Lower lobe of right lung (tissue), 2 donors: Measurements from ENCODE around the gene SLC15A3. TPM values are rescaled to one million over a fixed set of nuclear protein-coding genes. Genes with fewer than 3 reads are reported as not detected.

Experiments used
- ATAC-seq, 2 donors: fragments of 200-7000 bp; cut with Tn5 transposase; one replicate each; pipeline ENCODE4 v1.9.1; 2020 to 2022; ENCODE audit warnings: mild to moderate bottlenecking in 2 of 2, moderate library complexity in 2 of 2
- DNase-seq: peaks from one replicate; pipeline ENCODE4 v3.0.0-alpha.2; 2020
- H3K27ac ChIP-seq: fragments of 200-600 bp; one replicate; pipeline ENCODE4 v1.8.0; 2022
- H3K27me3 ChIP-seq: fragments of 200-600 bp; one replicate; pipeline ENCODE4 v1.8.0; 2022; ENCODE audit warnings: low read depth
- H3K36me3 ChIP-seq: fragments of 200-600 bp; one replicate; pipeline ENCODE4 v1.8.0; 2022; ENCODE audit warnings: mild to moderate bottlenecking
- H3K4me1 ChIP-seq: fragments of 200-600 bp; one replicate; pipeline ENCODE4 v1.8.0; 2022
- H3K4me3 ChIP-seq: fragments of 200-600 bp; one replicate; pipeline ENCODE4 v1.8.0; 2022; ENCODE audit warnings: mild to moderate bottlenecking
- H3K9me3 ChIP-seq: fragments of 200-600 bp; one replicate; pipeline ENCODE4 v1.8.0; 2022
- intact Hi-C: fragments of 100-400 bp; cut with DNase I; formaldehyde crosslinking; loops from one replicate; pipeline ENCODE4 v1.11.0; 2022
- total RNA-seq: library from RNA; stranded (reverse); fragmentation: NEBNext Ultra II Directional; extraction: Animal tissue kit (Norgen Biotek cat#: 25700); gene quantifications from one replicate; pipeline ENCODE4 v1.2.1, GENCODE V29; 2021
- TF ChIP-seq, protein P1 (sequence below): fragments of 200-600 bp; IDR thresholded peaks from one replicate; pipeline ENCODE4 v1.8.0; 2022; ENCODE audit warnings: antibody characterized with exemption, mild to moderate bottlenecking
- donor health status: DM: no; HTN: yes; CAD: no; lungs with severe emphysema.

Gene SLC15A3
- total RNA-seq, 1 donor from 2014 or later = 199 TPM

GRCh38 chr11:60928563-60929001, 23.4 kb downstream of the SLC15A3 start:
- ATAC-seq (no peak), DNase-seq (no peak)
- intact Hi-C loops = no loop called here
- no peaks in the 10 kb centered on the region for H3K9me3 ChIP-seq
- peaks cover 17% of the 10 kb centered on the region for H3K4me1 ChIP-seq
- H3K4me3 ChIP-seq = no peak overlapping the region
- no peak overlapping the region for H3K27ac ChIP-seq
- TF ChIP-seq, protein P1, sequence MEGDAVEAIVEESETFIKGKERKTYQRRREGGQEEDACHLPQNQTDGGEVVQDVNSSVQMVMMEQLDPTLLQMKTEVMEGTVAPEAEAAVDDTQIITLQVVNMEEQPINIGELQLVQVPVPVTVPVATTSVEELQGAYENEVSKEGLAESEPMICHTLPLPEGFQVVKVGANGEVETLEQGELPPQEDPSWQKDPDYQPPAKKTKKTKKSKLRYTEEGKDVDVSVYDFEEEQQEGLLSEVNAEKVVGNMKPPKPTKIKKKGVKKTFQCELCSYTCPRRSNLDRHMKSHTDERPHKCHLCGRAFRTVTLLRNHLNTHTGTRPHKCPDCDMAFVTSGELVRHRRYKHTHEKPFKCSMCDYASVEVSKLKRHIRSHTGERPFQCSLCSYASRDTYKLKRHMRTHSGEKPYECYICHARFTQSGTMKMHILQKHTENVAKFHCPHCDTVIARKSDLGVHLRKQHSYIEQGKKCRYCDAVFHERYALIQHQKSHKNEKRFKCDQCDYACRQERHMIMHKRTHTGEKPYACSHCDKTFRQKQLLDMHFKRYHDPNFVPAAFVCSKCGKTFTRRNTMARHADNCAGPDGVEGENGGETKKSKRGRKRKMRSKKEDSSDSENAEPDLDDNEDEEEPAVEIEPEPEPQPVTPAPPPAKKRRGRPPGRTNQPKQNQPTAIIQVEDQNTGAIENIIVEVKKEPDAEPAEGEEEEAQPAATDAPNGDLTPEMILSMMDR = no peak
- H3K27me3 ChIP-seq = peaks cover 19% of the 10 kb centered on the region
- H3K36me3 ChIP-seq = no peaks in the 10 kb centered on the region

GRCh38 chr11:60927600-60927999, 24.4 kb downstream of the SLC15A3 start:
- Histone ChIP-seq H3K27ac (no peak overlapping the region), H3K4me1 (peaks cover 18% of the 10 kb centered on the region), H3K27me3 (peaks cover 20% of the 10 kb centered on the region), H3K4me3 (no peak overlapping the region), H3K9me3 (no peaks in the 10 kb centered on the region), H3K36me3 (peaks cover 5% of the 10 kb centered on the region)
- no peak for DNase-seq
- intact Hi-C loops = no loop called here
- TF ChIP-seq, protein P1 = no peak
- no peak for ATAC-seq

DNA sequence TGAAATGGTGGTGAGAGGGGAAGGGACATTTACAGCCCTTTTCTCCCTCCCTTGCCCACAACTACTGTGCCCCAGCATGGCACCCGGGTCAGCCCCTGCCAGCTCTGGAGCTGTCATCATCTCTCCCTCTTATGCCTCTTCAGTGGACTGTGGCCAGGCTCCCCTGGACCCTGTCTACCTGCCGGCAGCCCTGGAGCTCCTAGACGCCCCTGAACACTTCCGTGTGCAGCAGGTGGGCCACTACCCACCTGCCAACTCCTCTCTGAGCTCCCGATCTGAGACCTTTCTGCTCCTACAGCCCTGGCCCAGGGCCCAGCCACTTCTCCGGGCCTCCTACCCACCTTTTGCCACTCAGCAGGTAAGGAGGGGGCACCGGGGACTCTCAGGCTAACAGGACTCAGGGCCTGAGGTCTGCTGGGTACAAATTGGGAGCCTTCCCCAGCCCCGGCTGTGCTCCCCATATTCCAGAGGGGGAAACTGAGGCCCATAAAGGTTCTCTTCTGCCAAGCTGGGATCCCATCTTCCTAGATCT, 24.8 kb downstream of the SLC15A3 start:
- intact Hi-C loops = no loop called here
- peaks cover 10% of the 10 kb centered on the region for H3K36me3 ChIP-seq
- H3K27me3 ChIP-seq = peaks cover 20% of the 10 kb centered on the region
- no peak overlapping the region for H3K27ac ChIP-seq
- H3K9me3 ChIP-seq = no peaks in the 10 kb centered on the region
- H3K4me1 ChIP-seq = peaks cover 18% of the 10 kb centered on the region
- TF ChIP-seq, protein P1 = no peak
- no peak overlapping the region for H3K4me3 ChIP-seq
- no peak for ATAC-seq
- DNase-seq = no peak

DNA sequence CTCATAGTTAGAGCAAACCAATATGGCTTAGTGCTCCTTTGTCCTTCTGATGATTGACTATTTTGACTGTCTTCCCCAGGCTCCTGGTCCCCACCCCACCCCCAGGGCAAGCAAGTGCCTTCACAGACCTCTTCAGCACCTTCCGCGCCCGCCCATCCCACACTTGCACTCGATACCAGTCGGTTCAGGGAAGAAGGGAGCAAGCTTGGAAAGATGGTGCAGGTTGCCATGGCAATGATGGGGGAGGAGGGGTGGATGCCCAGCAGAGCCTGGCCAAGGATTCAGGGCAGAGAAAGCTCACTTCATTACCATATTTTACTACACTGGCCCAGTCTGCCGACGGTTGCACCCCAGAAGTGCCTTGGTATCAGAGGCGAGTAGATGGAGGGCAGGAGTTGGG, 25.5 kb downstream of the SLC15A3 start:
- no peak for ATAC-seq
- peaks cover 20% of the 10 kb centered on the region for H3K27me3 ChIP-seq
- intact Hi-C loops = no loop called here
- H3K9me3 ChIP-seq = no peaks in the 10 kb centered on the region
- DNase-seq = no peak
- H3K27ac ChIP-seq = no peak overlapping the region
- no peak overlapping the region for H3K4me3 ChIP-seq
- TF ChIP-seq, protein P1 = no peak
- H3K4me1 ChIP-seq = peaks cover 18% of the 10 kb centered on the region
- H3K36me3 ChIP-seq = peaks cover 16% of the 10 kb centered on the region

DNA sequence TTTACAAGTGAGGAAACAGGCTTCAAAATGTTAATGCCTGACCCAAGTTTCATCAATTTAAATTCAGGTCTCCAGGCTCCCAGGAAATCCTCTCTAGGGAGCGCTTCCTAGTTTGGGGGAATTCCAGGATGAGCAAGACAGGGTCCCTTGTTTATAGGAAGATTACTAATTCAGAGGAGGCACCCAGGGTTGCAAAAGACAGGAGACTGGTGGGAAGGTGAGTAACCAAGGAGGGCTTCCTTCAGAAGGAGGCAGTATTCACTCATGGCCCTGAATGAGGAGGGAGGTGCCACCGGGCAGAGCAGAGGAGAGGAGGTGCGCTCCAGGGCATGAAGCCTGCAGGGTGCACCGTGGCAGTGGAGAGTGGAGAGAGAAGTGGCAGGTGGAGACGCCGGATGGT, 26.1 kb downstream of the SLC15A3 start:
- TF ChIP-seq, protein P1 = no peak
- Histone ChIP-seq H3K27me3 (peaks cover 20% of the 10 kb centered on the region), H3K36me3 (peaks cover 23% of the 10 kb centered on the region), H3K4me3 (no peak overlapping the region), H3K9me3 (no peaks in the 10 kb centered on the region), H3K4me1 (peaks cover 18% of the 10 kb centered on the region), H3K27ac (no peak overlapping the region)
- no peak for DNase-seq
- peak in 1 of 2 donors; percentile 29 for ATAC-seq
- intact Hi-C loops = no loop called here
